Omental fat pad (tissue), 4 donors: ENCODE measurements around the gene TDRD3. TPM values are rescaled to one million over a fixed set of nuclear protein-coding genes. Genes with fewer than 3 reads are reported as not detected.
A peak's percentile ranks its signal among the peaks of the same experiment; 100 is the strongest.

Experiments used
- ATAC-seq: fragments of 150-250 bp; one replicate; pipeline ENCODE4 v1.9.1; 2016; ENCODE audit warnings: mild to moderate bottlenecking, moderate library complexity; ENCODE audit not compliant: low FRiP score
- DNase-seq: peaks from one replicate; pipeline ENCODE4 v3.0.0-alpha.2; 2019; ENCODE audit warnings: low spot score
- total RNA-seq, 4 donors: library from RNA; depleted of rRNA; stranded (reverse); fragments of >200 nt; gene quantifications; one replicate each; pipeline ENCODE4 v1.1.0, GENCODE V29; 2016
- TF ChIP-seq, protein P1 (sequence below), 3 donors: fragments of 450-650 bp; IDR thresholded peaks; one replicate each; pipeline ENCODE4 v1.5.1; 2016 to 2017; ENCODE audit warnings: antibody characterized with exemption in 3 of 3, mild to moderate bottlenecking in 3 of 3, moderate library complexity in 2 of 3

TDRD3 gene
- total RNA-seq, 4 donors from 2014 or later: 16.9 to 36.4 (median 20.7) TPM

- ATAC-seq (no peak), DNase-seq (no peak)
- TF ChIP-seq, protein P1, sequence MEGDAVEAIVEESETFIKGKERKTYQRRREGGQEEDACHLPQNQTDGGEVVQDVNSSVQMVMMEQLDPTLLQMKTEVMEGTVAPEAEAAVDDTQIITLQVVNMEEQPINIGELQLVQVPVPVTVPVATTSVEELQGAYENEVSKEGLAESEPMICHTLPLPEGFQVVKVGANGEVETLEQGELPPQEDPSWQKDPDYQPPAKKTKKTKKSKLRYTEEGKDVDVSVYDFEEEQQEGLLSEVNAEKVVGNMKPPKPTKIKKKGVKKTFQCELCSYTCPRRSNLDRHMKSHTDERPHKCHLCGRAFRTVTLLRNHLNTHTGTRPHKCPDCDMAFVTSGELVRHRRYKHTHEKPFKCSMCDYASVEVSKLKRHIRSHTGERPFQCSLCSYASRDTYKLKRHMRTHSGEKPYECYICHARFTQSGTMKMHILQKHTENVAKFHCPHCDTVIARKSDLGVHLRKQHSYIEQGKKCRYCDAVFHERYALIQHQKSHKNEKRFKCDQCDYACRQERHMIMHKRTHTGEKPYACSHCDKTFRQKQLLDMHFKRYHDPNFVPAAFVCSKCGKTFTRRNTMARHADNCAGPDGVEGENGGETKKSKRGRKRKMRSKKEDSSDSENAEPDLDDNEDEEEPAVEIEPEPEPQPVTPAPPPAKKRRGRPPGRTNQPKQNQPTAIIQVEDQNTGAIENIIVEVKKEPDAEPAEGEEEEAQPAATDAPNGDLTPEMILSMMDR (IDR thresholded peaks at IDR 0.05): no peak
Measured at GRCh38 chr13:60427285-60427684, 30.3 kb downstream of the TDRD3 start.

GRCh38 chr13:60431108-60431700 lies 34.2 kb downstream of the TDRD3 start:
- DNase-seq (no peak), ATAC-seq (peak; percentile 64)
- TF ChIP-seq, protein P1 (IDR thresholded peaks at IDR 0.05): peak in 1 of 3 donors; percentile 38

DNA sequence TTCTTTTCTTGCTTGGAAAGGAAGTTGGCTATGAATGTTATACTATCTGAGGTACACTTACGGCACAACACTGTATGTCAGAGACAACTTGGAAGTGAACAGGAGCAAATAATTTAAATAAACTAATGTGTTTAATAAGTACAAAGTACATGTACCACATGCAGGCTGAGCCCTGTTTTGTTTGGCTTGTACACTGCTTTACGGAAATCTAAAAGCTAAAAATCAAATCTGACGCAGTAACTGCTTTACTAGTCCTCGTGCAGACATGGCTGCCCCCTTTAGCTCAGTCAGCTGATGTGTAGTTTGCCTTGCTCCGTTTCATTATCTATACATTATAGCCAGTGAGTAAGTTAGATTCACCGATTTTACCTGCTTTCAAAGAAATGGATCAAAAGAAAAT lies 36.5 kb downstream of the TDRD3 start:
- DNase-seq (no peak), ATAC-seq (no peak)
- TF ChIP-seq, protein P1 (IDR thresholded peaks at IDR 0.05): no peak

- no peak for DNase-seq
- TF ChIP-seq, protein P1 (IDR thresholded peaks at IDR 0.05): no peak
- no peak for ATAC-seq
Measured at GRCh38 chr13:60435762-60436374, 38.8 kb downstream of the TDRD3 start.

- DNase-seq: no peak
- TF ChIP-seq, protein P1 (IDR thresholded peaks at IDR 0.05): no peak
- ATAC-seq: no peak
Measured at GRCh38 chr13:60439201-60439600, 42.2 kb downstream of the TDRD3 start.

- TF ChIP-seq, protein P1 (IDR thresholded peaks at IDR 0.05): no peak
- DNase-seq (no peak), ATAC-seq (no peak)
Measured at GRCh38 chr13:60441761-60442160, 44.7 kb downstream of the TDRD3 start.

GRCh38 chr13:60448907-60449510 lies 52.0 kb downstream of the TDRD3 start:
- no peak for DNase-seq
- ATAC-seq: no peak

More at GRCh38 chr13:60448907-60449510, 52.0 kb downstream of the TDRD3 start:
- TF ChIP-seq, protein P1 (IDR thresholded peaks at IDR 0.05): no peak
